ENCODE measurements around the gene WASF1. TPM values are rescaled to one million over a fixed set of nuclear protein-coding genes. Genes with fewer than 3 reads are reported as not detected.

WASF1 gene
- total RNA-seq, 1 experiment from 2014 or later, result 18.0 TPM

DNA sequence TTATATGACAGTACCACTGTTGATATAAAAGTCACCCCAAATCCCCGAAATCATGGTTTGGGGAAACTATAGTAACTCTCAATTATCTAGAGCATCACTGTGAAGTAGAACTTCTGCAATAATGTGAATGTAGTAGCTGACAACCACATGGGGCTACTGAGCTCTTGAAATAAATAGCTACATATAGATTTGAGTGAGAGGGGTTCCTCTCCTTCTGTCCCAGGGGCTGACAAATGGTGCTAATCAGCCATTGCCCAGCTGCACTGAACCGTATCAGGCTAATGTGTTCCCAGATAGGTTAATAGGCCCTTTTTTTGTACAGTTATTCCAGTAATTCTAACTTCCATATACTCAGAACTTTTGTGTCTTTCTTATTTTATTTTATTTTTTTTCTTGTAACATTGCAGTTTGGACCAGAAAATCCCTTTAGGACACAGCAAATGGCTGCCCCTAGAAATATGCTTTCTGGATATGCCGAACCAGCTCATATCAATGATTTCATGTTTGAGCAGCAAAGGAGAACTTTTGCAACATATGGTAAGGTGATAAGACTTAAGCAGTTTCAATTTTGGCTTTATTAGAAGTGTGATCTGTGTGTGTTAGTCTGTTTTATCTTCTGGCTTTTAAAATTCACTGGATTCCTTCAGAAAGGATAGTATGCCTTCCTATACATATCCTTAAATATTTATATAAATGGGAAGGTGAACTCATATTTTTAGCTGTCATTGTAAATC lies 21.8 kb upstream of the WASF1 start:
- Histone ChIP-seq H3K27ac (ENCODE audit: low read length) (peak overlapping the region; percentile 85), H3K4me2 (ENCODE audit: low read depth, low read length, poor library complexity, severe bottlenecking) (peak overlapping the region; percentile 71), H3K79me2 (ENCODE audit: low read length) (peaks cover 88% of the 10 kb centered on the region), H3K36me3 (ENCODE audit: insufficient read depth, low read length) (peaks cover 17% of the 10 kb centered on the region), H3K4me1 (ENCODE audit: low read length) (peaks cover 81% of the 10 kb centered on the region), H4K20me1 (ENCODE audit: insufficient read depth, low read depth, low read length) (no peaks in the 10 kb centered on the region), H3K27me3 (ENCODE audit: low read length) (no peaks in the 10 kb centered on the region), H3K9me3 (ENCODE audit: low read length) (no peaks in the 10 kb centered on the region), H2AFZ (ENCODE audit: low read length) (no peak overlapping the region), H3K9me2 (replicated peaks; ENCODE audit: insufficient read depth, low read length) (no peaks in the 10 kb centered on the region), H3K4me3 (ENCODE audit: low read length) (peak overlapping the region; percentile 37), H3K9ac (ENCODE audit: low read length) (peak overlapping the region; percentile 25)
- peak; percentile 74 for DNase-seq

DNA sequence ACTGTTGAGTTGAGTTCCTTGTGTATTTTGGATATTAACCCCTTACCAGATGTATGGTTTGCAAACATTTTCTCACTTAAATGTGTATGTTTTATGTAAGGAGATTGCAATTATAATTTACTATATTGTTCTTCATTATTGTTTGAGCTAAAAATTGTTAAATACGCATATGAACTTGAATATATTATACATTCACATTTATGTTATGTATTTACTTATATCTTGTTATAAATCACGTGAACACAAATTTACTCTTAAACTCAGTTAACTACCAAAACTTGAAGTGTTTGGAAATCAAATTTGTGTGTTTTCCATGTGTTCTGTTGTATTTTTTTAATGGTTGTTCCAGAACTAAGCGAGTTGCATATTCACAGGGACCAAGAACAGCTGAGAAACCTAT lies 19.1 kb upstream of the WASF1 start:
- no peaks in the 10 kb centered on the region for H3K27me3 ChIP-seq (ENCODE audit: low read length)
- H3K27ac ChIP-seq (ENCODE audit: low read length), result no peak overlapping the region
- no peak overlapping the region for H3K9ac ChIP-seq (ENCODE audit: low read length)
- no peaks in the 10 kb centered on the region for H3K9me3 ChIP-seq (ENCODE audit: low read length)
- H3K79me2 ChIP-seq (ENCODE audit: low read length), result peaks cover 99% of the 10 kb centered on the region
- peaks cover 60% of the 10 kb centered on the region for H3K4me1 ChIP-seq (ENCODE audit: low read length)
- no peak for DNase-seq
- H4K20me1 ChIP-seq (ENCODE audit: insufficient read depth, low read depth, low read length), result no peaks in the 10 kb centered on the region
- H3K4me2 ChIP-seq (ENCODE audit: low read depth, low read length, poor library complexity, severe bottlenecking), result no peak overlapping the region
- H2AFZ ChIP-seq (ENCODE audit: low read length), result no peak overlapping the region
- H3K4me3 ChIP-seq (ENCODE audit: low read length), result no peak overlapping the region
- H3K36me3 ChIP-seq (ENCODE audit: insufficient read depth, low read length), result peaks cover 43% of the 10 kb centered on the region
- H3K9me2 ChIP-seq (replicated peaks; ENCODE audit: insufficient read depth, low read length), result no peaks in the 10 kb centered on the region

DNA sequence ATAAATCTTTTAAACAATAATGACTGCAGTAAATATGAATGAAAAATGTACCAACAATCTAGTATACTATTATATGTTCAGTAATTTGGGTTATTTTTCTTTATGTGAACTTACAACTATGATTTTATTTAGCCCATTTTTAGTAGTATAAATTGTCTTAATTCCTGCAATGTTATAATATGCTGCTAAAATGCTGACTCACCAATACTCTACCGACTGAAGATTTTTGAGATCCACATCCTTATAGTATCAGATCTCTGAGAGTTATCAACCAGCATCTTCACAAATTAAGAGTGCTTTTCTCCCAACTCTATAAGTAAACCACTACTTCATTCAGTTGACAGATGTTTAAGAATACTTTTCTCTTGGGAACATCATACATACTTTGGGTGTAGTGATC lies 17.4 kb upstream of the WASF1 start:
- Histone ChIP-seq H2AFZ (ENCODE audit: low read length) (no peak overlapping the region), H3K27ac (ENCODE audit: low read length) (no peak overlapping the region), H3K79me2 (ENCODE audit: low read length) (peaks cover 98% of the 10 kb centered on the region), H3K4me2 (ENCODE audit: low read depth, low read length, poor library complexity, severe bottlenecking) (no peak overlapping the region), H3K27me3 (ENCODE audit: low read length) (no peaks in the 10 kb centered on the region), H3K36me3 (ENCODE audit: insufficient read depth, low read length) (peaks cover 51% of the 10 kb centered on the region), H3K9me3 (ENCODE audit: low read length) (no peaks in the 10 kb centered on the region), H3K4me3 (ENCODE audit: low read length) (no peak overlapping the region), H4K20me1 (ENCODE audit: insufficient read depth, low read depth, low read length) (no peaks in the 10 kb centered on the region), H3K9ac (ENCODE audit: low read length) (no peak overlapping the region), H3K4me1 (ENCODE audit: low read length) (peaks cover 51% of the 10 kb centered on the region), H3K9me2 (replicated peaks; ENCODE audit: insufficient read depth, low read length) (no peaks in the 10 kb centered on the region)
- no peak for DNase-seq

DNA sequence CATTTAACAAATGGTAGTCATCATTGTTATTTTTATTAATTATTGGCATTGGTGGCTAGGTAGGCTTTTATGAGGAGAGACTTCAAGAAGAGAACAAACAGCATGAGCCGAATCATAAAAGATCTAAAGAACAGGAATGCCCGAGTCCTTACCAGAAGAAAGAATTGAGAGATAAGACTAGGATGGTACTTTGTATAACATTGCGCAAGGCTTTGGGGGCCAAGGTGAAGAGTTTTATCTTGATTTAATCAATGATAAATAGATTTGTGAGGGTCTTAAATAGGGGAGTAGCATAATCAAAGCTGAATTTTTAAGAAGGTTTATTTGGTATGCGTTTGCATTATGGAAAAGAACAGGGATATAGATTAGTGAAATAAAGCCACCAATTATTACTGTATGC lies 16.2 kb upstream of the WASF1 start:
- no peaks in the 10 kb centered on the region for H4K20me1 ChIP-seq (ENCODE audit: insufficient read depth, low read depth, low read length)

DNA sequence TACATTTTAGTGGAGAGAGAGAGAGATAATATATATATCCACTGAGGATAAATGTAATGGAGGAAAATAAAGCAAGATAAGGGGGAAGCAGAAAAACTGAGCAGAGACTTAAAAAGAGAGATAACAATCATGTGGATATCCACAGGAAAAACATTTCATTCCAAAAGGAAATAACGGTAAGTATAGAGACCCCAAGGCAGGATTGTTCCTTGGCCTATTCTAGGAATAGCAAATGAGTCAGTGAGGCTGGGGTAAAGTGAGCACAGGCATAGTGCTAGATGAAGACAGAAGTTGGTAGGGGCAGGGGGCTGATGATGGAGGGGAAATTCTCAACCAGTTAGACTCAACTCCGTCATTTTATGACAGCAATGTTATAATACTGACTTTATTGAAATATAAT lies 12.0 kb upstream of the WASF1 start:
- DNase-seq, result no peak
- H3K27me3 ChIP-seq (ENCODE audit: low read length), result no peaks in the 10 kb centered on the region
- peaks cover 65% of the 10 kb centered on the region for H3K4me1 ChIP-seq (ENCODE audit: low read length)
- no peaks in the 10 kb centered on the region for H3K9me2 ChIP-seq (replicated peaks; ENCODE audit: insufficient read depth, low read length)
- no peak overlapping the region for H3K4me2 ChIP-seq (ENCODE audit: low read depth, low read length, poor library complexity, severe bottlenecking)
- H3K9me3 ChIP-seq (ENCODE audit: low read length), result no peaks in the 10 kb centered on the region
- H3K27ac ChIP-seq (ENCODE audit: low read length), result 0 out of 2 replicates have a peak overlapping the region, but pooled peaks have one; percentile 8
- H3K79me2 ChIP-seq (ENCODE audit: low read length), result peaks cover 99% of the 10 kb centered on the region
- H4K20me1 ChIP-seq (ENCODE audit: insufficient read depth, low read depth, low read length), result no peaks in the 10 kb centered on the region
- no peak overlapping the region for H3K9ac ChIP-seq (ENCODE audit: low read length)
- no peak overlapping the region for H3K4me3 ChIP-seq (ENCODE audit: low read length)
- no peak overlapping the region for H2AFZ ChIP-seq (ENCODE audit: low read length)
- H3K36me3 ChIP-seq (ENCODE audit: insufficient read depth, low read length), result peaks cover 36% of the 10 kb centered on the region

More for the DNA sequence above, 16.2 kb upstream of the WASF1 start:
- Histone ChIP-seq H3K4me3 (ENCODE audit: low read length) (no peak overlapping the region), H3K9me2 (replicated peaks; ENCODE audit: insufficient read depth, low read length) (no peaks in the 10 kb centered on the region), H2AFZ (ENCODE audit: low read length) (no peak overlapping the region), H3K79me2 (ENCODE audit: low read length) (peaks cover 98% of the 10 kb centered on the region), H3K27ac (ENCODE audit: low read length) (no peak overlapping the region), H3K4me2 (ENCODE audit: low read depth, low read length, poor library complexity, severe bottlenecking) (no peak overlapping the region), H3K36me3 (ENCODE audit: insufficient read depth, low read length) (peaks cover 51% of the 10 kb centered on the region), H3K4me1 (ENCODE audit: low read length) (peaks cover 49% of the 10 kb centered on the region), H3K9me3 (ENCODE audit: low read length) (no peaks in the 10 kb centered on the region), H3K9ac (ENCODE audit: low read length) (no peak overlapping the region), H3K27me3 (ENCODE audit: low read length) (no peaks in the 10 kb centered on the region)
- DNase-seq, result no peak

- Histone ChIP-seq H3K27me3 (ENCODE audit: low read length) (no peaks in the 10 kb centered on the region), H2AFZ (ENCODE audit: low read length) (no peak overlapping the region), H3K4me1 (ENCODE audit: low read length) (peaks cover 65% of the 10 kb centered on the region), H3K9ac (ENCODE audit: low read length) (no peak overlapping the region), H3K4me2 (ENCODE audit: low read depth, low read length, poor library complexity, severe bottlenecking) (no peak overlapping the region), H3K27ac (ENCODE audit: low read length) (0 out of 2 replicates have a peak overlapping the region, but pooled peaks have one; percentile 8), H4K20me1 (ENCODE audit: insufficient read depth, low read depth, low read length) (no peaks in the 10 kb centered on the region), H3K79me2 (ENCODE audit: low read length) (peaks cover 99% of the 10 kb centered on the region), H3K9me3 (ENCODE audit: low read length) (no peaks in the 10 kb centered on the region), H3K36me3 (ENCODE audit: insufficient read depth, low read length) (peaks cover 29% of the 10 kb centered on the region), H3K9me2 (replicated peaks; ENCODE audit: insufficient read depth, low read length) (no peaks in the 10 kb centered on the region), H3K4me3 (ENCODE audit: low read length) (no peak overlapping the region)
- no peak for DNase-seq
Observed at GRCh38 chr6:110190726-110191125, 11.3 kb upstream of the WASF1 start.

DNA sequence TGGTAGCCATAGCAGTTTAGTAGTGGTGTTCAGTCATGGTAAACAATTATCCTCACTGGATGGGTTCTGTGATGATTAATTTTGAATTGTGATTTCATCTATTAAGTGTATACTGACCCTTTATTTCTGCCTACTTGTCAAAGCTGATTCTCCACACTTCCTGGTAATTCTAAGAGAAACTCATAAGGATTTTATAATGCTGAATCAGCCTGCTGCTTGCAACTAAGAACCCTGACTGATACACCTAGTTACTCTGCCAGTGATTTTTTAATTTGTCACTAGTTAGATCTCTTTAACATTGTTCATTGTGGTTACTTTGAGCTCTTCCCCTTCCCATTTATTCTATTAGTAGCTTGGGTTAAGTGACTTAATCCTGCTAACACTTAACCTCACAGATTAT lies 9.3 kb upstream of the WASF1 start:
- no peaks in the 10 kb centered on the region for H3K27me3 ChIP-seq (ENCODE audit: low read length)

GRCh38 chr6:110185879-110186278 lies 6.4 kb upstream of the WASF1 start:
- Histone ChIP-seq H3K4me2 (ENCODE audit: low read depth, low read length, poor library complexity, severe bottlenecking) (peak overlapping the region; percentile 27), H3K79me2 (ENCODE audit: low read length) (peaks cover 100% of the 10 kb centered on the region), H3K4me1 (ENCODE audit: low read length) (peaks cover 90% of the 10 kb centered on the region), H3K4me3 (ENCODE audit: low read length) (peak overlapping the region; percentile 13; the same call in 1 of the 2 replicates), H4K20me1 (ENCODE audit: insufficient read depth, low read depth, low read length) (peaks cover 3% of the 10 kb centered on the region; the same call in 1 of the 2 replicates), H3K27ac (ENCODE audit: low read length) (peak overlapping the region; percentile 4; the same call in 1 of the 2 replicates), H3K27me3 (ENCODE audit: low read length) (no peaks in the 10 kb centered on the region), H3K9me2 (replicated peaks; ENCODE audit: insufficient read depth, low read length) (no peaks in the 10 kb centered on the region), H3K9me3 (ENCODE audit: low read length) (no peaks in the 10 kb centered on the region), H3K36me3 (ENCODE audit: insufficient read depth, low read length) (peaks cover 32% of the 10 kb centered on the region), H2AFZ (ENCODE audit: low read length) (no peak overlapping the region), H3K9ac (ENCODE audit: low read length) (peak overlapping the region; percentile 21)
- DNase-seq, result no peak

More for the DNA sequence above, 9.3 kb upstream of the WASF1 start:
- no peak overlapping the region for H3K9ac ChIP-seq (ENCODE audit: low read length)
- H3K79me2 ChIP-seq (ENCODE audit: low read length), result peaks cover 99% of the 10 kb centered on the region
- peaks cover 25% of the 10 kb centered on the region for H3K36me3 ChIP-seq (ENCODE audit: insufficient read depth, low read length)
- no peaks in the 10 kb centered on the region for H4K20me1 ChIP-seq (ENCODE audit: insufficient read depth, low read depth, low read length)
- no peak overlapping the region for H3K4me3 ChIP-seq (ENCODE audit: low read length)
- H3K4me1 ChIP-seq (ENCODE audit: low read length), result peaks cover 81% of the 10 kb centered on the region
- H3K4me2 ChIP-seq (ENCODE audit: low read depth, low read length, poor library complexity, severe bottlenecking), result no peak overlapping the region
- H3K9me3 ChIP-seq (ENCODE audit: low read length), result no peaks in the 10 kb centered on the region
- no peak overlapping the region for H3K27ac ChIP-seq (ENCODE audit: low read length)
- H2AFZ ChIP-seq (ENCODE audit: low read length), result no peak overlapping the region
- no peak for DNase-seq
- H3K9me2 ChIP-seq (replicated peaks; ENCODE audit: insufficient read depth, low read length), result no peaks in the 10 kb centered on the region

Measured in Karpas-422 (cell line).